ENCODE data around the gene SYNPO. TPM values are rescaled to one million over a fixed set of nuclear protein-coding genes. Genes with fewer than 3 reads are reported as not detected.

Gene SYNPO
- total RNA-seq, 2 experiments from 2014 or later = 0.10 to 0.14 TPM

- H3K27me3 Mint-ChIP-seq = peaks cover 10% of the 10 kb centered on the region
- ChIA-PET CTCF (interaction anchor here (1.0 kb wide), 1 partner anchor 61 kb away, joined by 4 read pairs; no protein-coding TSS in a partner anchor), POLR2A (no interaction called here)
- H3K27ac Mint-ChIP-seq = no peak overlapping the region
- peaks cover 17% of the 10 kb centered on the region for H3K4me1 Mint-ChIP-seq (ENCODE audit: low read depth)
- intact Hi-C loops (cut with micrococcal nuclease) = no loop called here
- no peaks in the 10 kb centered on the region for H3K9me3 Mint-ChIP-seq
- H3K36me3 Mint-ChIP-seq = no peaks in the 10 kb centered on the region
- no peak for DNase-seq
- H3K4me3 Mint-ChIP-seq = no peak overlapping the region
Observed at GRCh38 chr5:150621301-150621700, 19.2 kb upstream of the SYNPO start.

GRCh38 chr5:150622157-150622556, 18.3 kb upstream of the SYNPO start:
- no peaks in the 10 kb centered on the region for H3K9me3 Mint-ChIP-seq
- CTCF ChIA-PET = no interaction called here

GRCh38 chr5:150623152-150623877, 17.1 kb upstream of the SYNPO start:
- peaks cover 10% of the 10 kb centered on the region for H3K27me3 Mint-ChIP-seq
- H3K4me1 Mint-ChIP-seq (ENCODE audit: low read depth) = peaks cover 17% of the 10 kb centered on the region
- no peaks in the 10 kb centered on the region for H3K9me3 Mint-ChIP-seq
- POLR2A ChIA-PET = interaction anchor here (0.6 kb wide), 1 partner anchor 605 kb away, joined by 3 read pairs; no protein-coding TSS in a partner anchor
- intact Hi-C loops (cut with micrococcal nuclease) = no loop called here
- H3K27ac Mint-ChIP-seq = no peak overlapping the region
- no peak overlapping the region for H3K4me3 Mint-ChIP-seq
- CTCF ChIA-PET = no interaction called here
- H3K36me3 Mint-ChIP-seq = no peaks in the 10 kb centered on the region
- no peak for DNase-seq

More at GRCh38 chr5:150622157-150622556, 18.3 kb upstream of the SYNPO start:
- intact Hi-C loops (cut with micrococcal nuclease) = no loop called here
- POLR2A ChIA-PET = no interaction called here
- DNase-seq = no peak
- peaks cover 17% of the 10 kb centered on the region for H3K4me1 Mint-ChIP-seq (ENCODE audit: low read depth)
- H3K27ac Mint-ChIP-seq = no peak overlapping the region
- H3K27me3 Mint-ChIP-seq = peaks cover 10% of the 10 kb centered on the region
- no peak overlapping the region for H3K4me3 Mint-ChIP-seq
- no peaks in the 10 kb centered on the region for H3K36me3 Mint-ChIP-seq

- CTCF ChIA-PET = no interaction called here
- DNase-seq = no peak
Observed at GRCh38 chr5:150623878-150624216, 16.6 kb upstream of the SYNPO start.

GRCh38 chr5:150624334-150625163, 15.9 kb upstream of the SYNPO start:
- Mint-ChIP-seq H3K27ac (no peak overlapping the region), H3K4me3 (peak overlapping the region; percentile 57), H3K9me3 (no peaks in the 10 kb centered on the region), H3K36me3 (no peaks in the 10 kb centered on the region), H3K27me3 (peaks cover 10% of the 10 kb centered on the region), H3K4me1 (ENCODE audit: low read depth) (peaks cover 17% of the 10 kb centered on the region)
- POLR2A ChIA-PET = no interaction called here
- CTCF ChIA-PET = no interaction called here
- intact Hi-C loops (cut with micrococcal nuclease) = no loop called here
- peak; percentile 44 for DNase-seq

More at GRCh38 chr5:150623878-150624216, 16.6 kb upstream of the SYNPO start:
- Mint-ChIP-seq H3K4me3 (peak overlapping the region; percentile 57), H3K4me1 (ENCODE audit: low read depth) (peaks cover 17% of the 10 kb centered on the region), H3K27ac (no peak overlapping the region), H3K27me3 (peaks cover 10% of the 10 kb centered on the region), H3K9me3 (no peaks in the 10 kb centered on the region), H3K36me3 (no peaks in the 10 kb centered on the region)
- intact Hi-C loops (cut with micrococcal nuclease) = no loop called here
- POLR2A ChIA-PET = interaction anchor here (0.6 kb wide), 1 partner anchor 604 kb away, joined by 3 read pairs; no protein-coding TSS in a partner anchor

GRCh38 chr5:150625164-150625535, 15.3 kb upstream of the SYNPO start:
- Mint-ChIP-seq H3K4me3 (no peak overlapping the region), H3K27ac (no peak overlapping the region), H3K36me3 (no peaks in the 10 kb centered on the region), H3K9me3 (no peaks in the 10 kb centered on the region), H3K4me1 (ENCODE audit: low read depth) (peaks cover 17% of the 10 kb centered on the region), H3K27me3 (peaks cover 10% of the 10 kb centered on the region)
- POLR2A ChIA-PET = no interaction called here
- CTCF ChIA-PET = no interaction called here
- no peak for DNase-seq
- intact Hi-C loops (cut with micrococcal nuclease) = no loop called here

GRCh38 chr5:150625831-150626746, 14.4 kb upstream of the SYNPO start:
- DNase-seq = no peak
- intact Hi-C loops (cut with micrococcal nuclease) = no loop called here
- Mint-ChIP-seq H3K27me3 (peaks cover 10% of the 10 kb centered on the region), H3K36me3 (no peaks in the 10 kb centered on the region), H3K9me3 (no peaks in the 10 kb centered on the region), H3K4me1 (ENCODE audit: low read depth) (peaks cover 17% of the 10 kb centered on the region), H3K27ac (no peak overlapping the region), H3K4me3 (no peak overlapping the region)
- ChIA-PET POLR2A (no interaction called here), CTCF (interaction anchor here (0.7 kb wide), 1 partner anchor 220 kb away, joined by 3 read pairs; the partner anchor contains the start of gene IRGM)

- Mint-ChIP-seq H3K9me3 (no peaks in the 10 kb centered on the region), H3K4me3 (no peak overlapping the region), H3K27me3 (peaks cover 9% of the 10 kb centered on the region), H3K4me1 (ENCODE audit: low read depth) (peaks cover 17% of the 10 kb centered on the region), H3K27ac (no peak overlapping the region), H3K36me3 (no peaks in the 10 kb centered on the region)
- ChIA-PET POLR2A (no interaction called here), CTCF (interaction anchor here (0.7 kb wide), 1 partner anchor 219 kb away, joined by 3 read pairs; the partner anchor contains the start of gene IRGM)
- DNase-seq = no peak
- intact Hi-C loops (cut with micrococcal nuclease) = no loop called here
Observed at GRCh38 chr5:150626853-150627276, 13.6 kb upstream of the SYNPO start.

GRCh38 chr5:150627731-150628545, 12.5 kb upstream of the SYNPO start:
- ChIA-PET POLR2A (no interaction called here), CTCF (no interaction called here)
- intact Hi-C loops (cut with micrococcal nuclease) = no loop called here
- Mint-ChIP-seq H3K27ac (no peak overlapping the region), H3K4me1 (ENCODE audit: low read depth) (peaks cover 14% of the 10 kb centered on the region), H3K36me3 (no peaks in the 10 kb centered on the region), H3K9me3 (no peaks in the 10 kb centered on the region), H3K27me3 (peaks cover 9% of the 10 kb centered on the region), H3K4me3 (no peak overlapping the region)
- no peak for DNase-seq

GRCh38 chr5:150628936-150629485, 11.4 kb upstream of the SYNPO start:
- intact Hi-C loops (cut with micrococcal nuclease) = no loop called here
- CTCF ChIA-PET = no interaction called here
- H3K27me3 Mint-ChIP-seq = peaks cover 8% of the 10 kb centered on the region
- H3K36me3 Mint-ChIP-seq = no peaks in the 10 kb centered on the region
- H3K4me3 Mint-ChIP-seq = no peak overlapping the region
- peaks cover 4% of the 10 kb centered on the region for H3K4me1 Mint-ChIP-seq (ENCODE audit: low read depth)
- H3K27ac Mint-ChIP-seq = no peak overlapping the region
- POLR2A ChIA-PET = no interaction called here
- DNase-seq = no peak
- H3K9me3 Mint-ChIP-seq = no peaks in the 10 kb centered on the region

- Mint-ChIP-seq H3K4me1 (ENCODE audit: low read depth) (no peaks in the 10 kb centered on the region), H3K27ac (no peak overlapping the region), H3K27me3 (peaks cover 4% of the 10 kb centered on the region), H3K4me3 (no peak overlapping the region), H3K36me3 (no peaks in the 10 kb centered on the region), H3K9me3 (no peaks in the 10 kb centered on the region)
- POLR2A ChIA-PET = no interaction called here
- intact Hi-C loops (cut with micrococcal nuclease) = no loop called here
- no peak for DNase-seq
- CTCF ChIA-PET = no interaction called here
Observed at GRCh38 chr5:150630016-150630415, 10.4 kb upstream of the SYNPO start.

Measured in activated CD4-positive, alpha-beta memory T cell treated with anti-CD3 and anti-CD28 coated beads for 36 hours (primary cell).